SHP77 (cell line): ENCODE results near the gene UCP3.

Source experiments
- DNase-seq, 2 experiments: peaks; one replicate each; lab custom pipeline; 2025; lab: John Stamatoyannopoulos, UW

UCP3 gene

GRCh38 chr11:74018331-74019005 is 9.6 kb upstream of the UCP3 start:
- DNase-seq, result no peak

- DNase-seq, result no peak
These were observed 8.7 kb upstream of the UCP3 start for GRCh38 chr11:74017631-74018030.

- DNase-seq, result no peak
These were observed 7.2 kb upstream of the UCP3 start for GRCh38 chr11:74015919-74016684.

GRCh38 chr11:74014880-74015279 is 6.0 kb upstream of the UCP3 start:
- no peak for DNase-seq

GRCh38 chr11:74013141-74013540 is 4.3 kb upstream of the UCP3 start:
- DNase-seq, result no peak

- DNase-seq, result no peak
These were observed 3.4 kb upstream of the UCP3 start for GRCh38 chr11:74012074-74012809.

GRCh38 chr11:74011360-74012073 is 2.6 kb upstream of the UCP3 start:
- DNase-seq, result no peak

GRCh38 chr11:74010306-74011300 is 1.7 kb upstream of the UCP3 start:
- DNase-seq, result no peak

- no peak for DNase-seq
These were observed 905 bp upstream of the UCP3 start for GRCh38 chr11:74009675-74010305.

- DNase-seq, result no peak
These were observed 304 bp upstream of the UCP3 start for GRCh38 chr11:74009230-74009547.

- DNase-seq, result no peak
These were observed 1.1 kb downstream of the UCP3 start for GRCh38 chr11:74007691-74008372.

GRCh38 chr11:74006743-74007304 is 2.1 kb downstream of the UCP3 start:
- DNase-seq, result no peak

- DNase-seq, result no peak
These were observed 3.0 kb downstream of the UCP3 start for GRCh38 chr11:74005721-74006517.

GRCh38 chr11:74004759-74005615 is 3.9 kb downstream of the UCP3 start:
- DNase-seq, result no peak

- DNase-seq, result no peak
These were observed 4.7 kb downstream of the UCP3 start for GRCh38 chr11:74004046-74004695.

- DNase-seq, result no peak
These were observed 6.1 kb downstream of the UCP3 start for GRCh38 chr11:74002832-74003231.

GRCh38 chr11:74001822-74002286 is 7.0 kb downstream of the UCP3 start:
- DNase-seq, result no peak
